NCI-H526 treated with DMSO at 0.1 percent for 48 hours (cell line): Measurements from ENCODE around the gene CBS.
"Not testable (repeated sequence)": the region's sequence is repeated elsewhere in the genome, so short reads cannot be mapped to it uniquely, and the experiment has no call there.

Experiments
- DNase-seq: peaks from one replicate; lab custom pipeline; 2025; lab: John Stamatoyannopoulos, UW

CBS gene

GRCh38 chr21:43075170-43076022, at the start of gene CBS:
TSS of gene CBS (minus strand) at chr21:43075835. CDS start at chr21:43072193, 3,642 bp downstream.
- not testable (repeated sequence) for DNase-seq

- not testable (repeated sequence) for DNase-seq
Observed at GRCh38 chr21:43115956-43116355, 40.3 kb upstream of the CBS start.

GRCh38 chr21:43114483-43114882, 38.8 kb upstream of the CBS start:
- not testable (repeated sequence) for DNase-seq

- not testable (repeated sequence) for DNase-seq
Observed at GRCh38 chr21:43109006-43109405, 33.4 kb upstream of the CBS start.

- not testable (repeated sequence) for DNase-seq
Observed at GRCh38 chr21:43108177-43108576, 32.5 kb upstream of the CBS start.

- DNase-seq, result not testable (repeated sequence)
Observed at GRCh38 chr21:43107794-43108137, 32.1 kb upstream of the CBS start.

- not testable (repeated sequence) for DNase-seq
Observed at GRCh38 chr21:43106965-43107793, 31.5 kb upstream of the CBS start, which contains the start of gene U2AF1. TSS of gene U2AF1 (minus strand) at chr21:43107570. CDS start at chr21:43107494, 76 bp downstream.

GRCh38 chr21:43104642-43105041, 29.0 kb upstream of the CBS start:
- DNase-seq, result not testable (repeated sequence)

GRCh38 chr21:43102281-43102680, 26.6 kb upstream of the CBS start:
- not testable (repeated sequence) for DNase-seq

GRCh38 chr21:43101676-43102075, 26.0 kb upstream of the CBS start:
- not testable (repeated sequence) for DNase-seq

- not testable (repeated sequence) for DNase-seq
Observed at GRCh38 chr21:43101000-43101399, 25.4 kb upstream of the CBS start.

GRCh38 chr21:43091979-43092614, 16.5 kb upstream of the CBS start:
- DNase-seq, result not testable (repeated sequence)

GRCh38 chr21:43090947-43091346, 15.3 kb upstream of the CBS start:
- not testable (repeated sequence) for DNase-seq

- DNase-seq, result not testable (repeated sequence)
Observed at GRCh38 chr21:43089463-43089862, 13.8 kb upstream of the CBS start.

- not testable (repeated sequence) for DNase-seq
Observed at GRCh38 chr21:43082587-43083300, 7.1 kb upstream of the CBS start.

- not testable (repeated sequence) for DNase-seq
Observed at GRCh38 chr21:43076643-43077042, 1.0 kb upstream of the CBS start.

- not testable (repeated sequence) for DNase-seq
Observed at GRCh38 chr21:43076023-43076637, 495 bp upstream of the CBS start.

- DNase-seq, result not testable (repeated sequence)
Observed at GRCh38 chr21:43074401-43075169, 1.1 kb downstream of the CBS start.

GRCh38 chr21:43072742-43073141, 2.9 kb downstream of the CBS start:
- not testable (repeated sequence) for DNase-seq

- DNase-seq, result not testable (repeated sequence)
Observed at GRCh38 chr21:43069682-43070081, 6.0 kb downstream of the CBS start.
